SK-N-SH (cell line): ENCODE results near the gene DNAH6.

Experiments used
- CTCF ChIP-seq: fragments of 200-600 bp; sonication (generic); IDR thresholded peaks from 2 replicates; pipeline ENCODE4 v1.6.1; 2017; ENCODE audit warnings: antibody characterized with exemption, mild to moderate bottlenecking, moderate library complexity
- EZH2phosphoT487 ChIP-seq: fragments of 200-600 bp; sonication (generic); IDR thresholded peaks from 2 replicates; pipeline ENCODE4 v1.6.1; 2017; ENCODE audit warnings: low read depth, mixed run types, mild to moderate bottlenecking, antibody characterized with exemption, moderate library complexity, borderline replicate concordance
- POLR2AphosphoS5 ChIP-seq: IDR thresholded peaks from 2 replicates; pipeline ENCODE4 v1.6.1; 2012; ENCODE audit warnings: low read depth, low read length
- RAD21 ChIP-seq: IDR thresholded peaks from 2 replicates; pipeline ENCODE4 v1.6.1; 2012; ENCODE audit warnings: mild to moderate bottlenecking, low read length
- REST ChIP-seq: IDR thresholded peaks from 2 replicates; pipeline ENCODE4 v1.6.1; 2012; ENCODE audit warnings: mild to moderate bottlenecking, low read depth, low read length, moderate library complexity
- RFX5 ChIP-seq: IDR thresholded peaks from 2 replicates; pipeline ENCODE4 v1.6.1; 2012; ENCODE audit warnings: mild to moderate bottlenecking, improper control_type of control experiment, low read length
- TAF1 ChIP-seq: IDR thresholded peaks from 2 replicates; pipeline ENCODE4 v1.6.1; 2012; ENCODE audit warnings: low read depth, mild to moderate bottlenecking, low read length, moderate library complexity, borderline replicate concordance

DNA sequence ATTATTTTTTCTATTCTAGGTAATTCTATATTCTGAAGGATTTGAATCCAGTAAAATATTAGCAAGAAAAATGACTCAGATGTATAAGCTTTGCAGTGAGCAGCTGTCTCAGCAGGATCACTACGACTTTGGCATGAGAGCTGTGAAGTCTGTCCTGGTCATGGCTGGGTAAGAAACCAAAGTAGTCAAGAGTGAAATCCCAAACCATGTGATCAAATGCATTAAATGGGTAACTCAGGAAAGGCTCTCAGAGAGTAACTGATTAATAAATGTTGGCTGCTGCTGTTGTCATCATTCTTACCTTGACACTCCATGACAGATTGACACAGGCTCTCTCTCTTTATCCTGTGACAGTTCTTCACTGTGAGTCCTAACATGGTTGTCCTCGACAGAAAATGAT, 124.1 kb downstream of the DNAH6 start:
- TF ChIP-seq POLR2AphosphoS5 (no peak), CTCF (no peak), REST (no peak), RFX5 (no peak), EZH2phosphoT487 (no peak), TAF1 (no peak), RAD21 (no peak)
